GM18517 (cell line): ENCODE data around the gene ANKRD10.

ENCODE experiments used
- ATAC-seq: cut with Tn5 transposase; IDR thresholded peaks from one replicate; pipeline ENCODE4 v1.9.1; 2021; ENCODE audit warnings: mild to moderate bottlenecking, moderate library complexity; ENCODE audit not compliant: unreplicated experiment

The ANKRD10 gene

GRCh38 chr13:110916301-110917142 is 1.7 kb upstream of the ANKRD10 start:
- ATAC-seq: no peak

DNA sequence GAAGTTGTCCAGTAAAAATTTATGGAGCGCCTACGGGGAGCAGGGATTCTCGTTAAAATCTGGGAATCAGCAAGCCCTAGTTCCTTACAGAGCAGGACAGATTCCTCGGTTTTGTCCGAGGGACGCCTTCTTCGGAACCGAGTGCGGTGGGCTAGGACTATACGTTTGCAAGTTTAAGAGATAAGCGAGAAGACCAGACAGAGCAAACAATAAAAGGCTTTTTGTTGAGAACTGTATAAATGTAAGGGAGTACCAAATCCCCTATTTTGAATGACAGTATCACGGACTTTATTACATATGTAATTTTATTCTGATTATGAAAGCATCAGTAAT is 971 bp upstream of the ANKRD10 start:
- no peak for ATAC-seq

DNA sequence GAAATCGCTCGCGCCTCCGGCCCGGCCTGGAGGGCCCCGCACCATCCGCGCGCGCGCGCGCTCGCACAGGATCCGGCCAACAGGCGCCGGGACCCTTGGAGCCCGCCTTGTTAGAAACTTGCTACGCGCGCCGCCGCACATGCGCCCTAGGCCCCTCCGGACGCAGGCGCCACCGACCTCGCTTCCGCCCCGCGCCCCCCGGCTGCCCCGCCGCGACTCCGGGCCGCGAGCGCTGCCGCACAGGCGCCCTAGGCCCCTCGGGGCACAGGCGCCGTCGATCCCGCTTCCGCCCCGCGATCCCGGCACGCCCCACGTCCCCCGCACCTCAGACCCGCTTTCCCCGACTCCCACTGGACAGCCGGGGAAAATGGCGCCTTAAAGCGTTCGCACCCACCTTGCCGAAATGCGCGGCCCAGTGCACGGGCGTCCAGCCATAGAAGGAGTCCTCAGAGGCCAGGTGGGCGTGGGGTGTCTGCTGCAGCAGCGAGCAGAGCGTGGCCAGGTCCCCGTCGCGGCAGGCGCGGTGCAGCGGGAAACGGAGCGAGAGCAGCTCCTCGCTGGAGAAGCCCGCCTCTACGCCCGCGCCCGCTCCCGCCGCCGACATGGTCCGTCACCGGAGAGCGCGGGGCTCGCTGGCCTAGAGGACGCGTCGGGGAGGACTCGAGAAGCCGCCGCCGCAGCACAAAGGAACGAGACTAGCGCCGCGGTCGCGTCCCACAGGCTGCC is 375 bp downstream of the ANKRD10 start:
- ATAC-seq: peak; percentile 35

- ATAC-seq: no peak
These were observed 863 bp downstream of the ANKRD10 start for GRCh38 chr13:110914081-110914330.

- no peak for ATAC-seq
These were observed 1.4 kb downstream of the ANKRD10 start for GRCh38 chr13:110913322-110914080.

- no peak for ATAC-seq
These were observed 2.2 kb downstream of the ANKRD10 start for GRCh38 chr13:110912651-110913051.

- no peak for ATAC-seq
These were observed 3.0 kb downstream of the ANKRD10 start for GRCh38 chr13:110911880-110912279.

- ATAC-seq: no peak
These were observed 4.6 kb downstream of the ANKRD10 start for GRCh38 chr13:110910013-110910890.

DNA sequence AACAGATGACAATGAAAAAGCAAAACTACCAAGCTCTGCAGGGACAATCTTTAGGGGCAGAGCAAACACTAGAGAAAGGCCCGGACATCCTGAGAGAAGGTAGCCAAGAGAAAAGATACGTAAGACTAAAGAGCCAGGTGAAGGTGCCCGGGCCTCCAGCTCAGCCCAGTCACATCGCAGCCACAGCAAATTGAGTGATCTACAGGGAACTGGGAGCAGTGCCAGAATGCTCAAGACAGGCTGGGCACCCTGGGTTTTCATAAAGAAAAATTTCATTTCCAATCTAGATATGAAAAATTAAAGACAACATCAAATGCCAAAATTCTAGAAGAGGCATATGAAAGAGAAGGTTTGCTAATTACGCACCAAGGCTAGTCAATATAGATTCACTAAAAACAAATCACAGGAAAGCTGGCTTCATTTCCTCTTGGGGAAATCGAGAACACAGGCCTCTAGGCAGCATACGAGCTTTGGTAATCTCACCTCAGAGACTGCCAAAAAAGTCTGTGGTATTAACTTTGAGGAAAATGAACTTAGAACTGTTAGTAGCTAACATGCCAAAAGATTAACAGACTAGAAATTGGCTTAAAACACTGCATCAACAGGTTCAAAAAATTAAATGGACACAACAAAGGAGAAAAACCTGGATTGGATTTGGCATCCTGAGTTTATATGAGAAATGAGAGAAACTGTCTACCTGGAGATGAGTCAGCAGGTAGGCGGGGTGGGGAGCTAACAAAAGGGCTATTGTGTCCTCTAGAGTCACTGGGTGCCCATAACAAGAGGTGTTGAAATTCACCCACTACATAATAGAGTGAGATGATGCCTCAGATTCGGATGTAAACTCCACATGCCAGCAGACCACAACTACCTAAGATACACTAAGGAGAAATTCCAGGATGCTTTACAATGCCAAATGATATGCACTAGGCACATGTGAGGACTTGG is 6.6 kb downstream of the ANKRD10 start:
- ATAC-seq: no peak

GRCh38 chr13:110907301-110907700 is 7.6 kb downstream of the ANKRD10 start:
- no peak for ATAC-seq

DNA sequence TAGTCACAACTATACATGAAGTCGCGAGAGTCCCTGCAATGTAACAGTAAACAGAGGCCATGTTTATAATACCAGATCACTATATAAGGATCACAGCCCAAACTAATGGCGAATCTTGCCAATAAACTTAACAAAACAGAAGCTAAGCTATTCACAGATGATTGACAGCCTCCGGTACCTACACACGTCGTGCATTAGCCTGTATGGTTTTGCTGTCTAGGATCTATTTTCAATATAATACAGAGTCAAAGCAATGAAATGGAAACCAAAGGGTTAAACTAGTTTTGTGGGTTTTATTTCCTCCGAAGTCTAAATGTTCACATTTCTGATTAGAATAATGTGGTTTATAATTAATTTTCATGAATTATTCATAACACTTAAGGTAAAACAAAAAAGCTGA is 10.1 kb downstream of the ANKRD10 start:
- no peak for ATAC-seq

GRCh38 chr13:110902370-110902769 is 12.5 kb downstream of the ANKRD10 start:
- no peak for ATAC-seq

DNA sequence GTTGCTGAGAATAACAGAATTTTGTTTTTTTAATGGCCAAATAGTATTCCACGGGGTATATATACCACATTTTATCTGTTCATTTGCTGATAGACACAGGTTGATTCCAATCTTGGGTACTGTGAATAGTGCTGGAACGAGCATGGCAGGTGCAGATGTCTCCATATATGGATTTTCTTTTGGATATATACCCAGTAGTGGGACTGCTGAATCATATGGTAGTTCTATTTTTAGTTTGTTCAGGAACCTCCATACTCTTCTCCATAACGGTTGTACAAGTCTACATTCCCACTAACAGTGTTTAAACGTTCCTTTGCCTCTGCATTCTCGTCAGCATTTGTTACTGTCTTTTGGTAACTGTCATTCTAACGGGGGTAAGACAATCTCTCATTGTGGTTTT is 17.3 kb downstream of the ANKRD10 start:
- no peak for ATAC-seq

DNA sequence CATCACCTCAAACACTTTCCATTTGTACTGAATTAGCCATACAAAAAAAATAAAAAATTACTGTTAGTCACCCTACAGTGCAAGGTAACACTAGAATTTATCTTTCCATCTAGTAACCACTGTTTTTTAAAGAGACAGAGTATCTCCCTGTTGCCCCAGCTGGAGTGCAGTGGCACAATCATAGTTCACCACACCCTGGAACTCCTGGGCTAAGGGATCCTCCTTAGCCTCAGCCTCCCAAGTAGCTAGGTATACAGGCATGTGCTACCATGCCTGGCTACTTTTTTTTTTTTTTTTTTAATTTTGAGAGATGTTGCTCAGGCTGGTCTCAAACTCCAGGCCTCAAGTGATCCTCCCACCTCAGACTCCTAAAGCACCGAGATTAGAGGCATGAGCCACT is 17.9 kb downstream of the ANKRD10 start:
- no peak for ATAC-seq

- ATAC-seq: no peak
These were observed 20.8 kb downstream of the ANKRD10 start for GRCh38 chr13:110894086-110894485.

GRCh38 chr13:110893571-110893970 is 21.3 kb downstream of the ANKRD10 start:
- ATAC-seq: no peak

- ATAC-seq: no peak
These were observed 24.3 kb downstream of the ANKRD10 start for GRCh38 chr13:110890279-110891165.

- no peak for ATAC-seq
These were observed 26.5 kb downstream of the ANKRD10 start for GRCh38 chr13:110888390-110888789.
